Stomach (tissue), 9 donors: Measurements from ENCODE around the gene PLEKHG5. TPM values are rescaled to one million over a fixed set of nuclear protein-coding genes. Genes with fewer than 3 reads are reported as not detected.
A peak's percentile ranks its signal among the peaks of the same experiment; 100 is the strongest.

Source experiments
- DNase-seq, 2 donors: peaks; one replicate each; pipeline versions ENCODE4 v3.0.0 to v3.0.0-alpha.2; 2013 to 2019
- H3K27ac ChIP-seq, 5 donors: fragments of 200-600 bp in 4 of 5; sonication (generic) in 4 of 5; one replicate each; pipeline ENCODE4 v1.5.1; 2013 to 2019; ENCODE audit warnings: mild to moderate bottlenecking in 1 of 5, moderate library complexity in 1 of 5
- H3K27me3 ChIP-seq, 3 donors: fragments of 200-600 bp; sonication (generic); one replicate each; pipeline ENCODE4 v1.5.1; 2017 to 2019; ENCODE audit warnings: mixed run types in 1 of 3
- H3K36me3 ChIP-seq, 4 donors: fragments of 200-600 bp; sonication (generic); 1 replicate in 3 of 4; 2 replicates in 1 of 4; pipeline ENCODE4 v1.5.1; 2016 to 2019
- H3K4me1 ChIP-seq, 4 donors: fragments of 200-600 bp; sonication (generic); one replicate each; pipeline ENCODE4 v1.5.1; 2016 to 2019
- H3K4me3 ChIP-seq, 4 donors: fragments of 200-600 bp; sonication (generic) in 3 of 4; one replicate each; pipeline ENCODE4 v1.5.1; 2016 to 2019; ENCODE audit warnings: mild to moderate bottlenecking in 1 of 4
- H3K9me3 ChIP-seq, 4 donors: fragments of 200-600 bp; sonication (generic); one replicate each; pipeline ENCODE4 v1.5.1; 2016 to 2019
- EP300 ChIP-seq: sonication (generic); formaldehyde crosslinking; IDR thresholded peaks from one replicate; pipeline ENCODE4 v1.6.1; 2017; ENCODE audit warnings: antibody characterized with exemption
- POLR2A ChIP-seq, 4 donors: fragments of 450-650 bp; IDR thresholded peaks; one replicate each; pipeline ENCODE4 v1.6.1; 2016; ENCODE audit warnings: antibody characterized with exemption in 4 of 4, control low read depth in 2 of 4, mild to moderate bottlenecking in 1 of 4, moderate library complexity in 1 of 4
- POLR2AphosphoS5 ChIP-seq, 3 donors: sonication (generic); formaldehyde crosslinking; IDR thresholded peaks; one replicate each; pipeline ENCODE4 v1.6.1; 2016; ENCODE audit warnings: antibody characterized with exemption in 3 of 3
- WGBS, 5 donors: extraction: QIAGEN DNeasy Blood & Tissue Kit in 3 of 5; methylation state at CpG; one replicate each; pipeline versions ENCODE4 v1.1.5 to v1.1.7; 2013 to 2018; 5-methylcytosine and 5-hydroxymethylcytosine counted together
- intact Hi-C: fragments of 100-400 bp; cut with DNase I; formaldehyde crosslinking; loops from one replicate; pipeline ENCODE4 v1.15.1; 2023; ENCODE audit warnings: low total_unique reads
- polyA plus RNA-seq, 3 donors: library from polyadenylated mRNA; stranded (reverse); fragments of 200-250 nt; gene quantifications; one replicate each; pipeline ENCODE4 v1.2.3, GENCODE V29; 2013
- total RNA-seq, 5 donors: library from RNA; depleted of rRNA; stranded (reverse); fragments of >200 nt; gene quantifications; one replicate each; pipeline versions ENCODE4 v1.1.0 to v1.2.3, GENCODE V29; 2014 to 2016
- TF ChIP-seq, protein P1 (sequence below), 7 experiments: fragments of 450-650 bp in 4 of 7; fragments of 200-600 bp in 3 of 7; sonication (generic) in 3 of 7; IDR thresholded peaks; one replicate each; pipeline ENCODE4 v1.5.1; 2016 to 2019; ENCODE audit warnings: antibody characterized with exemption in 7 of 7, control low read depth in 2 of 7, mild to moderate bottlenecking in 1 of 7
- donor health status: healthy with polysubstance abuse.
- donor health status: Bipolar disorder and iron deficiency.
- donor health status: healthy.

Gene PLEKHG5
- total and polyA plus RNA-seq, 8 donors, result 1.4 to 58.8 (median 7.4) TPM

DNA sequence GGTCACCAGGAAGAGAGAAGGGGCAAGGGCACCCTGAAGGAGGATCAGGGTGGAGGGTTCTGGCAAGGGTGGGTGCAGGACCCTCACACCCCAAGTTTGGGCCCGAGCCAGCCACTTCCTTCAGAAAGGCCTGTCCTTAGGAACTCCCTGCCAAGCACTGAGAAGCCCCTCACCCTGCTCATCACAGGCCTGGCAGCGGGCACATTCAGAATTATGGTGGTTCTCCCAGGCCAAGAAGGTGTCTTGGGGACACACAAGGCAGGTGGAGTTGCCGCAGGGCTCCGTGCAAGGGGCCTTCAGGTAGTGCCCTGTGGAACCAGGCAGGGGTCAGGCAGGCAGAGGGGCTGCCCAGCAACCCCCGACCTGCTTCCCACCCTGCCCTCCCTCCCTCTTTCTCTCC is 26.6 kb downstream of the PLEKHG5 start:
- no peak overlapping the region for H3K27ac ChIP-seq

DNA sequence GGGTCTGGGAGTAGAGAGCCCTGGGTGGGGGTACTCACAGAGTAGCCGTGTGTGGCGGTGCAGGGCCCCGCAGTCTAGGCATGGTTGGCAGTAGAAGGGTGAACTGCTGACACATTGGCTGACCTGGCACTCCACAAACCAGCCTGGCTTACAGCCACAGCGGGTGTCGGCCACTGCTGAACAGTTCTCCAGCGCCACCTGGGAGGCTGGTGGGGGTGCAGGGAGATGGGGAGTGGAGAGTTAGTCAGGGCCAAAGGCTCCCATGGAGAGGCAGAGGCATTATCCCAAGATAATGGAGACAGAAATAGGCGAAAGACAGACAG is 27.0 kb downstream of the PLEKHG5 start:
- Histone ChIP-seq H3K27me3 (peaks cover 0 to 71% (median 18%) of the 10 kb centered on the region in 3 donors), H3K9me3 (no peaks in the 10 kb centered on the region), H3K36me3 (peaks cover 0 to 44% (median 27%) of the 10 kb centered on the region in 4 donors), H3K4me3 (no peak overlapping the region), H3K27ac (no peak overlapping the region), H3K4me1 (peaks cover 0 to 31% (median 24%) of the 10 kb centered on the region in 4 donors)
- intact Hi-C loops, result no loop called here
- TF ChIP-seq POLR2A (IDR thresholded peaks at IDR 0.05), result no peak
- TF ChIP-seq EP300, result no peak
- peak in 1 of 3 donors; percentile 13 for TF ChIP-seq POLR2AphosphoS5 (IDR thresholded peaks at IDR 0.05)
- TF ChIP-seq, protein P1, sequence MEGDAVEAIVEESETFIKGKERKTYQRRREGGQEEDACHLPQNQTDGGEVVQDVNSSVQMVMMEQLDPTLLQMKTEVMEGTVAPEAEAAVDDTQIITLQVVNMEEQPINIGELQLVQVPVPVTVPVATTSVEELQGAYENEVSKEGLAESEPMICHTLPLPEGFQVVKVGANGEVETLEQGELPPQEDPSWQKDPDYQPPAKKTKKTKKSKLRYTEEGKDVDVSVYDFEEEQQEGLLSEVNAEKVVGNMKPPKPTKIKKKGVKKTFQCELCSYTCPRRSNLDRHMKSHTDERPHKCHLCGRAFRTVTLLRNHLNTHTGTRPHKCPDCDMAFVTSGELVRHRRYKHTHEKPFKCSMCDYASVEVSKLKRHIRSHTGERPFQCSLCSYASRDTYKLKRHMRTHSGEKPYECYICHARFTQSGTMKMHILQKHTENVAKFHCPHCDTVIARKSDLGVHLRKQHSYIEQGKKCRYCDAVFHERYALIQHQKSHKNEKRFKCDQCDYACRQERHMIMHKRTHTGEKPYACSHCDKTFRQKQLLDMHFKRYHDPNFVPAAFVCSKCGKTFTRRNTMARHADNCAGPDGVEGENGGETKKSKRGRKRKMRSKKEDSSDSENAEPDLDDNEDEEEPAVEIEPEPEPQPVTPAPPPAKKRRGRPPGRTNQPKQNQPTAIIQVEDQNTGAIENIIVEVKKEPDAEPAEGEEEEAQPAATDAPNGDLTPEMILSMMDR (IDR thresholded peaks at IDR 0.05), result peak in 1 of 7 experiments; percentile 48
- peak in 1 of 2 donors; percentile 90 for DNase-seq
- WGBS, 5 donors, result 23 to 64% (median 43%) methylated on average over 7 of the region's 7 CpGs

More for the DNA sequence above, 26.6 kb downstream of the PLEKHG5 start:
- peaks cover 0 to 49% (median 31%) of the 10 kb centered on the region in 4 donors for H3K36me3 ChIP-seq
- WGBS, 5 donors, result 67 to 87% (median 78%) methylated on average over 5 of the region's 5 CpGs
- no peaks in the 10 kb centered on the region for H3K9me3 ChIP-seq
- H3K27me3 ChIP-seq, result peaks cover 0 to 66% (median 18%) of the 10 kb centered on the region in 3 donors
- H3K4me1 ChIP-seq, result peaks cover 0 to 31% (median 23%) of the 10 kb centered on the region in 4 donors
- no peak for DNase-seq
- TF ChIP-seq, protein P1 (IDR thresholded peaks at IDR 0.05), result no peak
- no peak for TF ChIP-seq POLR2AphosphoS5 (IDR thresholded peaks at IDR 0.05)
- no peak for TF ChIP-seq EP300
- TF ChIP-seq POLR2A (IDR thresholded peaks at IDR 0.05), result no peak
- intact Hi-C loops, result no loop called here
- peak overlapping the region in 2 of 4 donors; percentile 29 to 33 for H3K4me3 ChIP-seq

DNA sequence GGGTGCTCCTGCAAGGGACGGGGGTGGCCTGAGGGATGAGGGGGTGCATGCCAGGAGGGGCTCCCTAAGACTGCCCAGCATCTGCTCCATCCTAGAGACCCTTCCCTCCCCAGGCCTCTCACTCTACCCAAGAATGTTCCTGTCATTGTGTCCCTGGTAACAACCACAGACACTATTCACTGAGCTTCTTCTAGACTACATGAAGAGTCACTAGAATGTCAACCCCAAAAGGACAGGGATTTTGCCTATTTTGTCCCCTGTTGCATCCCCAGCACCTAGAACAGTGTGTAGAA is 28.4 kb downstream of the PLEKHG5 start:
- intact Hi-C loops, result no loop called here
- Histone ChIP-seq H3K9me3 (no peaks in the 10 kb centered on the region), H3K36me3 (peaks cover 0 to 30% (median 12%) of the 10 kb centered on the region in 4 donors), H3K4me3 (no peak overlapping the region), H3K27ac (no peak overlapping the region), H3K4me1 (peaks cover 0 to 31% (median 24%) of the 10 kb centered on the region in 4 donors), H3K27me3 (peaks cover 0 to 85% (median 18%) of the 10 kb centered on the region in 3 donors)
- no peak for DNase-seq
- 73 to 100% (median 93%) methylated on average over 1 of the region's 1 CpG for WGBS, 5 donors
- TF ChIP-seq EP300, result no peak
- no peak for TF ChIP-seq POLR2A (IDR thresholded peaks at IDR 0.05)
- TF ChIP-seq, protein P1 (IDR thresholded peaks at IDR 0.05), result no peak
- TF ChIP-seq POLR2AphosphoS5 (IDR thresholded peaks at IDR 0.05), result no peak

DNA sequence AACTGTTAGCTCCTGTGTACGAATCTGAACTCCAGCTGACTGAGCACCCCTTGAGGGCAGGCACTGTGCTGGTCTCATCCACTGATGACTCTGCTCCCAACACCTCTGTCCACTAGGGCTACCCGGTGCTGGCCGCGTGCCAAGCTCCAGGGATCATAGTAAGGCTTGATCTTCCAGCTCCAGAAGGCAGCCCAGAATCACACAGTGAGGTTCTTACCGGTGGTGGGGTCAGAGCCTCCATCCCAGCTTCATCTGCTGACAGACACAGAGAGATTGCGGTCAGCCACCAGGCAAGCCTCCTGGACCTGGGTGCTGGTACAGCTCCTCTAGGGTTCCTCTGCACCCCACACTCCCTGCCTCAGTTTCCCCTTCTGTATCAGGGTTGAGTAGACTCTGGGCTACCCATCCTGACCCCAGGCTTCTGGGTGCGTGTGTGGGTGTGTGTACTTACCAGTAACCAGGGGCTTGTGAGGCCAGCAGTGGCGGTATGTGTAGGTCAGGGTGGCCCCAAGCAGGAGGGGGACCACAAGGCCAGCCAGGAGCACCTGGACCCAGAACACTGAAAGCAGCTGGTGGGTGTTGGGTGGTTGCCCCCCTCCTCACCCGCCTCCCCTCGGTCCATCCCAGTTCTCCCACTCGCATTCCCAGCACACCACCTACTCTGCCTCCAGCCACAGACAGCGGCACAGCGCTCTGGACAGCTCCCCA is 28.9 kb downstream of the PLEKHG5 start:
- Histone ChIP-seq H3K36me3 (peaks cover 0 to 25% (median 9%) of the 10 kb centered on the region in 4 donors), H3K27me3 (peaks cover 0 to 86% (median 18%) of the 10 kb centered on the region in 3 donors), H3K27ac (no peak overlapping the region), H3K4me3 (no peak overlapping the region), H3K4me1 (peaks cover 0 to 31% (median 24%) of the 10 kb centered on the region in 4 donors), H3K9me3 (no peaks in the 10 kb centered on the region)
- DNase-seq, result no peak
- 85 to 92% (median 89%) methylated on average over 12 to 13 of the region's 13 CpGs for WGBS, 5 donors
- TF ChIP-seq, protein P1 (IDR thresholded peaks at IDR 0.05), result no peak
- TF ChIP-seq EP300, result no peak
- no peak for TF ChIP-seq POLR2AphosphoS5 (IDR thresholded peaks at IDR 0.05)
- TF ChIP-seq POLR2A (IDR thresholded peaks at IDR 0.05), result no peak
- intact Hi-C loops, result no loop called here
